K562 treated with DMSO at 1 percent for 12 hours (cell line): ENCODE data around the gene GARRE1. TPM values are rescaled to one million over a fixed set of nuclear protein-coding genes. Genes with fewer than 3 reads are reported as not detected.

Experiments used
- total RNA-seq: library from RNA; unstranded; fragments of 300-600 nt; gene quantifications from 2 replicates; pipeline ENCODE4 v1.2.3, GENCODE V29; 2022; ENCODE audit not compliant: insufficient read depth

Gene GARRE1
- total RNA-seq, result 5.9 and 19.6 TPM in 2 replicates

GRCh38 chr19:34254046-34254697 lies at the start of gene GARRE1:
GARRE1 (plus strand) TSS chr19:34254554; CDS start chr19:34300474, 45,920 bp downstream.

Other genes with a start within 250 kb of the GARRE1 start
- 36.4 and 102 TPM in 2 replicates for gene LSM14A, start 82.0 kb upstream of the GARRE1 start, total RNA-seq
- gene GPI, start 110.6 kb downstream of the GARRE1 start, total RNA-seq, result 113 and 160 TPM in 2 replicates
- 18.2 and 25.2 TPM in 2 replicates for gene PDCD2L, start 149.8 kb downstream of the GARRE1 start, total RNA-seq
- gene UBA2, start 173.8 kb downstream of the GARRE1 start, total RNA-seq, result 109 and 167 TPM in 2 replicates
- gene WTIP, start 227.2 kb downstream of the GARRE1 start, total RNA-seq, result 0.10 and 1.4 TPM in 2 replicates